Stimulated activated naive B cell treated with anti-CD40 and anti-IgM and Interleukin-4, amounts not matched to agents 10 μg/mL and 1 μg/mL and 100 μg/mL, for 72 hours (primary cell): Measurements from ENCODE around the gene SCO2.

ENCODE experiments used
- ATAC-seq, 2 donors: fragments of 150-1000 bp; cut with Tn5 transposase; replicated peaks; 2 replicates each; pipeline ENCODE4 v1.10.0; 2021; ENCODE audit warnings: moderate library complexity in 1 of 2
- DNase-seq: peaks from one replicate; pipeline ENCODE4 v3.0.0; 2021
- H3K27ac Mint-ChIP-seq: one replicate; pipeline ENCODE4 v1.8.0; 2022; ENCODE audit warnings: mild to moderate bottlenecking, mixed read lengths
- H3K27me3 Mint-ChIP-seq, 2 donors: one replicate each; pipeline ENCODE4 v1.8.0; 2022; ENCODE audit warnings: mixed read lengths in 2 of 2
- H3K36me3 Mint-ChIP-seq, 2 donors: one replicate each; pipeline ENCODE4 v1.8.0; 2022; ENCODE audit warnings: mixed read lengths in 2 of 2, mild to moderate bottlenecking in 1 of 2
- H3K4me1 Mint-ChIP-seq, 2 donors: one replicate each; pipeline ENCODE4 v1.8.0; 2022; ENCODE audit warnings: mixed read lengths in 2 of 2, mild to moderate bottlenecking in 1 of 2
- H3K4me3 Mint-ChIP-seq, 2 donors: one replicate each; pipeline ENCODE4 v1.8.0; 2022; ENCODE audit warnings: mild to moderate bottlenecking in 2 of 2, mixed read lengths in 2 of 2, moderate library complexity in 1 of 2
- H3K9me3 Mint-ChIP-seq, 2 donors: one replicate each; pipeline ENCODE4 v1.8.0; 2022; ENCODE audit warnings: mixed read lengths in 2 of 2, mild to moderate bottlenecking in 1 of 2

The SCO2 gene

GRCh38 chr22:50531546-50531961 is 6.2 kb upstream of the SCO2 start:
- peaks cover 29% of the 10 kb centered on the region in 2 donors for H3K36me3 Mint-ChIP-seq
- H3K9me3 Mint-ChIP-seq = no peaks in the 10 kb centered on the region
- DNase-seq (peak; percentile 79), ATAC-seq (peak; percentile 55 to 56)
- H3K4me1 Mint-ChIP-seq = peaks cover 45 to 59% of the 10 kb centered on the region in 2 donors
- peak overlapping the region; percentile 93 to 99 for H3K4me3 Mint-ChIP-seq
- H3K27me3 Mint-ChIP-seq = no peaks in the 10 kb centered on the region
- H3K27ac Mint-ChIP-seq = peak overlapping the region; percentile 100

GRCh38 chr22:50530877-50531545 is 5.6 kb upstream of the SCO2 start:
- no peaks in the 10 kb centered on the region for H3K9me3 Mint-ChIP-seq
- DNase-seq = peak; percentile 85
- H3K4me1 Mint-ChIP-seq = peaks cover 45 to 60% of the 10 kb centered on the region in 2 donors

GRCh38 chr22:50530580-50530876 is 5.1 kb upstream of the SCO2 start:
- peak overlapping the region; percentile 93 to 99 for H3K4me3 Mint-ChIP-seq
- peak; percentile 2 to 7 for ATAC-seq
- H3K9me3 Mint-ChIP-seq = no peaks in the 10 kb centered on the region
- H3K27ac Mint-ChIP-seq = peak overlapping the region; percentile 100
- no peaks in the 10 kb centered on the region for H3K27me3 Mint-ChIP-seq
- DNase-seq = no peak
- H3K4me1 Mint-ChIP-seq = peaks cover 45 to 62% of the 10 kb centered on the region in 2 donors
- peaks cover 29% of the 10 kb centered on the region in 2 donors for H3K36me3 Mint-ChIP-seq

More at GRCh38 chr22:50530877-50531545, 5.6 kb upstream of the SCO2 start:
- Mint-ChIP-seq H3K27me3 (no peaks in the 10 kb centered on the region), H3K4me3 (peak overlapping the region; percentile 93 to 99), H3K27ac (peak overlapping the region; percentile 100), H3K36me3 (peaks cover 29% of the 10 kb centered on the region in 2 donors)
- ATAC-seq = peak; percentile 55

- Mint-ChIP-seq H3K27ac (peak within 1 kb of the TSS; percentile 100), H3K9me3 (no peaks in the 10 kb centered on the region), H3K27me3 (no peaks in the 10 kb centered on the region), H3K4me3 (peak within 1 kb of the TSS; percentile 93 to 99), H3K36me3 (peaks cover 29 to 33% of the 10 kb centered on the region in 2 donors), H3K4me1 (peaks cover 45 to 67% of the 10 kb centered on the region in 2 donors)
- peak; percentile 33 to 35 for ATAC-seq
- peak; percentile 80 for DNase-seq
Observed at GRCh38 chr22:50529897-50530579, 4.6 kb upstream of the SCO2 start, which contains the start of gene TYMP. Gene TYMP, minus strand, starts transcription at chr22:50530012. Its CDS starts 303 bp downstream, at chr22:50529709.

- H3K9me3 Mint-ChIP-seq = no peaks in the 10 kb centered on the region
- no peak for DNase-seq
- peaks cover 48 to 68% of the 10 kb centered on the region in 2 donors for H3K4me1 Mint-ChIP-seq
- H3K4me3 Mint-ChIP-seq = peak overlapping the region; percentile 87 to 93
- H3K27me3 Mint-ChIP-seq = no peaks in the 10 kb centered on the region
- peaks cover 35 to 39% of the 10 kb centered on the region in 2 donors for H3K36me3 Mint-ChIP-seq
- no peak for ATAC-seq
- peak overlapping the region; percentile 94 for H3K27ac Mint-ChIP-seq
Observed at GRCh38 chr22:50529416-50529896, 4.1 kb upstream of the SCO2 start.

GRCh38 chr22:50528682-50529415 is 3.5 kb upstream of the SCO2 start:
- DNase-seq = no peak
- peaks cover 39 to 43% of the 10 kb centered on the region in 2 donors for H3K36me3 Mint-ChIP-seq
- H3K4me3 Mint-ChIP-seq = peak overlapping the region; percentile 87 to 93

GRCh38 chr22:50527921-50528681 is 2.7 kb upstream of the SCO2 start:
- H3K27me3 Mint-ChIP-seq = no peaks in the 10 kb centered on the region
- no peak for DNase-seq
- H3K4me1 Mint-ChIP-seq = peaks cover 44 to 72% of the 10 kb centered on the region in 2 donors
- ATAC-seq = no peak
- H3K36me3 Mint-ChIP-seq = peaks cover 42 to 44% of the 10 kb centered on the region in 2 donors
- peak overlapping the region; percentile 94 for H3K27ac Mint-ChIP-seq
- no peaks in the 10 kb centered on the region for H3K9me3 Mint-ChIP-seq
- peak overlapping the region; percentile 87 to 93 for H3K4me3 Mint-ChIP-seq

More at GRCh38 chr22:50528682-50529415, 3.5 kb upstream of the SCO2 start:
- Mint-ChIP-seq H3K4me1 (peaks cover 49 to 68% of the 10 kb centered on the region in 2 donors), H3K27ac (peak overlapping the region; percentile 94), H3K27me3 (no peaks in the 10 kb centered on the region), H3K9me3 (no peaks in the 10 kb centered on the region)
- ATAC-seq = no peak

GRCh38 chr22:50526834-50527801 is 1.7 kb upstream of the SCO2 start:
- peaks cover 40 to 70% of the 10 kb centered on the region in 2 donors for H3K4me1 Mint-ChIP-seq
- ATAC-seq = peak; percentile 22 to 23
- peak overlapping the region; percentile 87 to 93 for H3K4me3 Mint-ChIP-seq
- H3K27ac Mint-ChIP-seq = peak overlapping the region; percentile 94
- peak; percentile 70 for DNase-seq
- no peaks in the 10 kb centered on the region for H3K27me3 Mint-ChIP-seq
- no peaks in the 10 kb centered on the region for H3K9me3 Mint-ChIP-seq
- peaks cover 46 to 47% of the 10 kb centered on the region in 2 donors for H3K36me3 Mint-ChIP-seq

GRCh38 chr22:50526108-50526833 is 873 bp upstream of the SCO2 start:
- Mint-ChIP-seq H3K27ac (peak overlapping the region; percentile 94), H3K4me3 (peak overlapping the region; percentile 92 to 93), H3K27me3 (no peaks in the 10 kb centered on the region), H3K36me3 (peaks cover 49 to 50% of the 10 kb centered on the region in 2 donors), H3K9me3 (no peaks in the 10 kb centered on the region), H3K4me1 (peaks cover 40 to 70% of the 10 kb centered on the region in 2 donors)
- ATAC-seq (peak; percentile 28 to 37), DNase-seq (peak; percentile 86)

- H3K27ac Mint-ChIP-seq = peak overlapping the region; percentile 96
- peak overlapping the region; percentile 92 to 93 for H3K4me3 Mint-ChIP-seq
- H3K9me3 Mint-ChIP-seq = no peaks in the 10 kb centered on the region
- no peak for DNase-seq
- no peak for ATAC-seq
- peaks cover 49 to 53% of the 10 kb centered on the region in 2 donors for H3K36me3 Mint-ChIP-seq
- H3K4me1 Mint-ChIP-seq = peaks cover 38 to 66% of the 10 kb centered on the region in 2 donors
- H3K27me3 Mint-ChIP-seq = no peaks in the 10 kb centered on the region
Observed at GRCh38 chr22:50525858-50526107, 385 bp upstream of the SCO2 start.

GRCh38 chr22:50524676-50525103 is 708 bp downstream of the SCO2 start:
- peaks cover 38 to 66% of the 10 kb centered on the region in 2 donors for H3K4me1 Mint-ChIP-seq
- H3K36me3 Mint-ChIP-seq = peaks cover 56 to 57% of the 10 kb centered on the region in 2 donors
- peak overlapping the region; percentile 92 to 93 for H3K4me3 Mint-ChIP-seq
- H3K27ac Mint-ChIP-seq = peak overlapping the region; percentile 96
- ATAC-seq (no peak), DNase-seq (no peak)
- H3K9me3 Mint-ChIP-seq = no peaks in the 10 kb centered on the region
- H3K27me3 Mint-ChIP-seq = no peaks in the 10 kb centered on the region
